Activated T-cell treated with anti-CD3 and anti-CD28 coated beads for 4 hours (primary cell): ENCODE results near the gene TSPAN11.

Experiments
- DNase-seq: peaks from one replicate; pipeline ENCODE4 v3.0.0-alpha.2; 2020

The TSPAN11 gene

DNA sequence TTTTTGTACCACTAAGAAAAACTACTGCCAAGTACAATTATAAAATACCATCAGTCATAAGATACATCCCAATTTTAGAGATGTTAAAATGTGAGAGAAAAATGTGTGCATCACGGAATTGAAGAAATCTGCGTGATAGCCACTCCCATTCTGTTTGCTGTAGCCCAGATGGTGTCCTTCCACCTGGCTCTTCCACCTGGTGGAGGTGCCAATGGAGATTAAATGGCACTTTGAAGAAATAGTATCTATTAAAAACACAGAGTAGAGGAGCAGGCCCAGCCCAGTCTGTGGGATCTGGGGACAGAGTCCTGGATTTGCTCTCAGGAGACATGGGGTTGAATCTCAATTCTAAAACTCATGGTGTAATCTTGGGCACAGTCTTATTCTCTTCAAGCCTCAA is 35.5 kb downstream of the TSPAN11 start:
- DNase-seq: no peak

DNA sequence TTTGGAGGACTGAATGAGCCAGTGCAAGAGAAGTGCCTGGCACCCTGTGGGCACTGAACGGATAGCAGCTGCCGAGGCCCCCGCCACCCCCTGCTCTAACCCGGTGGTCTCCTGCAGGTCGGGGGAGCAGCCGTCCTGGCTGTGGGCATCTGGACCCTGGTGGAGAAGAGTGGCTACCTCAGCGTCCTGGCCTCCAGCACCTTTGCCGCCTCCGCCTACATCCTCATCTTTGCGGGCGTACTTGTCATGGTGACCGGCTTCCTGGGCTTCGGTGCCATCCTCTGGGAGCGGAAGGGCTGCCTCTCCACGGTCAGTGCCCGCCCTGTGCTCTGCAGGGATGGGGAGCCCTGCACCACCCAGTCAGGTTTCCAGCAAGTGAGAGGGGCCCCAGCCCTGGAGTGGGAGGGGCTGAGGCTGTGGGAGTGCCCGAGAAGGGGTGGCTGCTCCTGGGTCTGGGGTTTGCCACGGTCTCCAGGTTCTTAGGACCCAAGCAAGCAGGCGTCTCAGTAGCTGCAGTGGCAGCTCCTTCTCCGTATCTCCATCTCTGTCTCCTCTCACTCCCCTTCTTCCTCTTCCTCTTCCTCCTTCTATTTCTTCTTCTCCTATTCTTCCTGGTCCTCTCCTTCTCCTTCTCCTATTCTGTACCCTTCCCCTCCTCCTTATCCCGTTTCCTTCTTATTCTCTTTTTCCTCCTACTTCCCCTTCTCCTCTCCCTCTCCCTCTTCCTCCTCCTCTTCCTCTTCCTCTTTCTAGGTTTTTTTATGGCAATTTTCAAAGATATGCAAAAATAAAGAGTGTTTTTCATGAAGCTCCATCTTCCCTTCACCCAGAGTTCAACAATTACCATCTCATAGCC is 37.4 kb downstream of the TSPAN11 start:
- no peak for DNase-seq

DNA sequence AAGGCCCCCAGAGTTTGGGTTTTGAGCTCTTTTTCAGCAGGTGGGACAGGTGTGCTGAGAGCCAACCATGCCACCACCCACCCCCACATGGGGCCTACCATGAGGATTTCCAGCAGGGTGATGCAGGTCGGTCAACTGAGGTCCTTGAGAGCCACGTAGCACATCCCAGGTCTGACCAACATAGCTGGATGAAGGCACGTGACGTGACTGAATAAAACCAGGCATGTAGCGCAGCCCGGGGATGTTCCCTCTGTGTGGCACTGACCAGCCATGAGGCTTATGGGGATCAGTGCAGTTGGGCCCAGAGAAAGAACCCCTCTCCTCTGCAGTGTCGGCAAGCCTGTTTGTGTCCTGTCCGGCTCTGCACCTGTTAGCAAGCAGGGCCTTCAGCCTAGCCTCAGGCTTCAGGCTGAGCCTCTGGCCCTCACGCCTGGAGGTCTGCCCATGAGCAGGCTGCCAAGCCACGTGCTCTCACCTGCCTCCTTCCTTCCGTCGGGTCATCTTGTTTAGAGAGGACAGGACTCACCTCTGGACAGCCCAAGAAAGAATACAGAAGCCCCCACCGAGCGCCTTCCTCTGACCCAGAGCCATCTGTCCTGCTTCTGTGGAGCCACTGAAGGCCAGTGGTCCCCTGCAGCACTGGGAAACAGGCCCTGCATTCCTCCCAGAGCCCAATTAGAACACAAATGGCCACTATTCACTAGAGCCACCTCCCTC is 38.5 kb downstream of the TSPAN11 start:
- no peak for DNase-seq

DNA sequence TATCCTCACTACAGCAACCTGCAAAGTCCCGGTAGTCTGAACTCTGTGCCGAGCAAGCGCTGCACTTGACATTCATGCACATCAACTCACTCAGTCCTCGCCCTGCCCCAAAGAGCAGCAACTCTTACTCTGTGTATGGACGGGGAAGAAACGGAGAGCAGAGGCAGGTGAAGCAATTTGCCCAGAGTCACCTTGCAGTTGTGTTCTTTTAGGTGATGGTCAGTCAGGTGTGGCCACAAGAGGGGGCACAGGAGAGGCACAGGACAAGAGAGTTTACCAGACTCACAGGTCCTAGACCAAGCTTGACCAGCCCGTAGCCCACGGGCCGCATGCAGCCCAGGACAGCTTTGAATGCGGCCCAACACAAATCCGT is 39.1 kb downstream of the TSPAN11 start:
- DNase-seq: no peak

GRCh38 chr12:30967026-30967425 is 40.5 kb downstream of the TSPAN11 start:
- DNase-seq: no peak

DNA sequence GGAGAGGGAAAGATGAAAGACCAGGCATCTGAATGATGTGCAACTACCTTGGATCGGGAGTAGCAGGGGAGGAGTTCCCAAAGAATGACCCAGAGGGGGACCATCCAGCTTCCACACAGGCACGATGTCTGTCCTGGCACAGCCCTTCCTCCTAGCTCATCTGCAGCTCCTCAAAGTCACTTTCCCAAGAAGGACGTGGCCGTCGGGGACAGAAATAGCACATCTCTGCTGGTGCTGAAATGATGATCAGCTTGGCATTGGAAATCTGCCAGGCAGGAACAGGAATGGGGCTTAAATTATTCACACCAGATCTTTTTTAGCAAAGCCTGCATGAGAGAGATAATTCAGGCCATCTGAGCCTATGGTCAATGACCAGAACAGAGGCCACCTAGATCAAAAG is 41.7 kb downstream of the TSPAN11 start:
- DNase-seq: no peak

GRCh38 chr12:30969006-30969405 is 42.5 kb downstream of the TSPAN11 start:
- DNase-seq: no peak

DNA sequence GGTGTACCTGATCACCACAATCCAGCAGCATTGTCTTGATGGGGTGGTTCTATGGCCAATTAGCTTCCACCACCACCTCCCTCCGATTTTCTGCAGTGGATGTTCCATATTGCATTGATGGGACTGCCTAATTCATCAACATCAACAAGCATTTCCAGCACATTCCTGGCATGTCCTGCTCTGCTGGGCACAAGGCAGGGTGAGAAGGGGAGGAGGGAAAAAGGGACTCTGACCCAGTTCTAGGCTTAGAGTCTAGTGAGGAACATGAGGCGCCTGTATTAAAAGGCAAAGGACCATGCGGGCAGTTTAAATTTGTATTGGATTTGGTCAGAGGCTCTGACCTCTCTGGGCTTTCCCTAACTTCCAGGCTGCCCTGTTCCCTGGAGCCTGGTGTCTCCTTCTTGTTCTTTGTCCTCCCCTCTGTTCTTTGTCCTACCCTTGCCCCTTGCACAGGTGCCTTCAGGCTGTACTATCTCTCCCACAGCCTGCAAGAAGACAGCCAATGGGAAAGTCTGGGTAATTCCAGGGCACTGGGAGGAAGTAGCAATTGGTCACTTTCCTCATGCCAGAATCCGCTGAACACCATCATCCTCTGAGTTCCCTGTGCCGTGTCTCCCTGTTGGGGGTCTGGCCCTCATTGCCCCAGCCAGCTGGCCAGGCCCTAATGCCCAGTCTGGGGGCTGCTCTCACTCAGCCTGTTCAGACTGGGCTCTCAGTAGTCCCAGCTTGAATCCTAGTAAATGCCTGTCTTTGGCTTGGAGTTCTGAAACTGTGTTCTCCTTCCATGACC is 43.3 kb downstream of the TSPAN11 start:
- no peak for DNase-seq

- DNase-seq: no peak
Measured at GRCh38 chr12:30970559-30971197, 44.1 kb downstream of the TSPAN11 start.

DNA sequence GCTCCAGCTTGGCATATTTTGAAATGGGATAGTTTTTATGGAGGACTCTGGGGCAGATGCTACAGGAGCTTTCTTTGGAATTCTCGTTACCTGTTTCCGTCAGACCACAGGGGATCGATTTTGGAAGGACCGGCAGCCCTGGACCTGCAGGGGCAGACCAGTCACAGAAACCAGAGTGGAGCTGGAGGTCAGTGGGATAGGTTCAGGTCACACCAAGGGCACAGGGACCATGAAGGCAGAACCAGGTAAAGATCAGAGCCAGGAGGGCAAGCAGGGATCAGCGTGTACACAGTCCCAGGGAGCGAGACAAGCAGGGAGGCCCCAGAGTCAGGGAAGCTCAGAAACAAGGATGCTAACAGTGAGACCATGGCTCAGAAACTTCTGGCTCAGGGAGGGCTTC is 45.5 kb downstream of the TSPAN11 start:
- DNase-seq: no peak

DNA sequence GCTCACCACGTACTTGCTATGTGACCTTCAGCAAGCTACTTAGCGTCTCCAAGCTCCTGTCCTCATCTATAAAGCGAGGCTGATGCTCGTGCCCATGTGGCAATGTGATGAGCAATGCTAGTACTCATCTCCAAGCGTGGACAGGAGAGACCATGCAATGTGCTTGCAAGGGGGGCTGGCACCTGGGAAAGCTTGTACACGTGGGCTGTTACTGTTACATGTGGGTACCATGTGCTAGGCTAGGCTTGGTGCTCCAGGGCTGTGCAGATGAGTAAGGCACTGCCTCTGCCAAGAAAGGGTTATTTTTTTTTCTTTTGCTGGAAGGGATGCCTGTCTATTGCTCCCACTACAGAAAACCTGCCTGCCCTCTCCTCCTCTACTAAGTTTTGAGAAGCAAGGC is 46.6 kb downstream of the TSPAN11 start:
- DNase-seq: no peak

- no peak for DNase-seq
Measured at GRCh38 chr12:30973830-30974229, 47.3 kb downstream of the TSPAN11 start.

GRCh38 chr12:30974746-30975500 is 48.4 kb downstream of the TSPAN11 start:
- DNase-seq: no peak

DNA sequence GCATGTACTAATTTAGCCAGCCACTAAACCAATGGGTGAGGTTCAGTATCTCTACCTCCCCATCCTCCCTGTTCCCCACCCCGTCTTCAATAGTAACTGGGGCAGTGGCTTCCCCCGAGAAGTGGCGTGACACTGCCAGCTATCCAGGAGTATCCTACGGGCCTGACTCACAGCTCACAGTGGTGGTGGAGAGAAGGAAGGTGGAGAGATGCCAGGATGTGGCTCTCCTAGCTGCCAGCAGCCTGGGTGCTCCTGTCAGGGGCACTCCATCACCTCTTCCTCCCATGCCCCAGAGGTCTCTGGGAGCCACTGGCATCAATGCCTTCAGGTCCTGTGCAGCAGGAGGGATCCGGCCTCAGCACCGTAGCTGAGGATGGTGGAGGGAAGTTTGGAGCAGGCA is 49.0 kb downstream of the TSPAN11 start:
- DNase-seq: no peak

GRCh38 chr12:30976206-30976605 is 49.7 kb downstream of the TSPAN11 start:
- DNase-seq: no peak

GRCh38 chr12:30977124-30977523 is 50.6 kb downstream of the TSPAN11 start:
- DNase-seq: no peak

DNA sequence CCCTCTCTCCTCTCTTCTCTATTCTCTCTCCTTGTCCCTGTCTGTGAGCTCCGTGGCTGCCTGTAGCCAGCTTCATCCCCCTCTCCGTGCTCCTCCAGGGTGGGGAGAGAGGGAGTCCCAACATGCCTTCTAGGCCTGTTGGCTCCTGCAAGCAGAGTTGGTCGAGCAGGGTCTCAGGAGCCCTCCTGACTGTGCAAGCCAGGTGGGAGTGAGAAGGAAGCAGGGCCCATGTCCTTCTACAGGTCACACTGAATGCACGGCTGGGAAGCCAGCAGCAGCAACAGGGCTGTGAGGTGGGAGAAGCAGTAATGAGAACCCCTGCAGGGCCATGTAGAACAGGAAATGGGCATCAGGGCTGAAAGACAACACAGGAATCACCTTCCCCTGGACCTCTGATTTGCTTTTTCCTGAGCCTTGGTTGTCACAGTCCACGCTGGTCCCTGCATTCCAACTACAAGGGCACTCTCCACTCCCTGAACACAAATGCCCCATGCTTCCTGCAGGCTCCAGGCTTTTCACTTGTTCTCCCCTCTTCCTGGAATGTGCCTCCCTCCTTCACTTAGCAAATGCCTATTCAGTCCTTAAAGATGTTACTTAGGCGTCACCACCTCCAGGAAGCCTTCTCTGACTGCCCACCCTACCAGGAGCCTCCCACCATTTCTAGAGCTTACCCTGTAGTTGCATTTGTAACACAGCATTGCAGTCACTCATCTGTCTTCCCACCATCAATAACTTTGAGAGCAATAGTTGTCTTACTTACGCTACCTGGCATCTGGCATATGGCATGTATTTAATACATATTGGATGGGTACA is 51.2 kb downstream of the TSPAN11 start:
- DNase-seq: no peak

DNA sequence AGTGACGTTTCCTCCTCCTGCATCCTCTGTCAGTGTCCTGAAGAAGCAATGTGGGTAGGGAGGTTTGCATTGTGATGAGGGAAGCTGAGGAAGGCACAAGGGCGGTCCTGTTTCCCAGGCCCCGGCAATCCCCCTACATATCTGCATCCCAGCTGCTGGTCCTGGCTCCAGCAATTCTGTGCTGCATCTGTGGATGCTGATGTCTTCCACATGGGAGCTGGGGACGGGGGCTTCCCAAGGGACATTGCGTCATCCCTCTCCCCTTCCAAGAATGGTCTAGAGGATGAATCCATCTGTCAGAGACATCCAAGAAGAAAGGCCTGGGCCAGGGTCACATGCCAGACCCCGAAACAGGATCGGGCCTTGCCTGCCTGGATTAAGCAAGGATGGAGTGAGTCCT is 52.1 kb downstream of the TSPAN11 start:
- DNase-seq: no peak

DNA sequence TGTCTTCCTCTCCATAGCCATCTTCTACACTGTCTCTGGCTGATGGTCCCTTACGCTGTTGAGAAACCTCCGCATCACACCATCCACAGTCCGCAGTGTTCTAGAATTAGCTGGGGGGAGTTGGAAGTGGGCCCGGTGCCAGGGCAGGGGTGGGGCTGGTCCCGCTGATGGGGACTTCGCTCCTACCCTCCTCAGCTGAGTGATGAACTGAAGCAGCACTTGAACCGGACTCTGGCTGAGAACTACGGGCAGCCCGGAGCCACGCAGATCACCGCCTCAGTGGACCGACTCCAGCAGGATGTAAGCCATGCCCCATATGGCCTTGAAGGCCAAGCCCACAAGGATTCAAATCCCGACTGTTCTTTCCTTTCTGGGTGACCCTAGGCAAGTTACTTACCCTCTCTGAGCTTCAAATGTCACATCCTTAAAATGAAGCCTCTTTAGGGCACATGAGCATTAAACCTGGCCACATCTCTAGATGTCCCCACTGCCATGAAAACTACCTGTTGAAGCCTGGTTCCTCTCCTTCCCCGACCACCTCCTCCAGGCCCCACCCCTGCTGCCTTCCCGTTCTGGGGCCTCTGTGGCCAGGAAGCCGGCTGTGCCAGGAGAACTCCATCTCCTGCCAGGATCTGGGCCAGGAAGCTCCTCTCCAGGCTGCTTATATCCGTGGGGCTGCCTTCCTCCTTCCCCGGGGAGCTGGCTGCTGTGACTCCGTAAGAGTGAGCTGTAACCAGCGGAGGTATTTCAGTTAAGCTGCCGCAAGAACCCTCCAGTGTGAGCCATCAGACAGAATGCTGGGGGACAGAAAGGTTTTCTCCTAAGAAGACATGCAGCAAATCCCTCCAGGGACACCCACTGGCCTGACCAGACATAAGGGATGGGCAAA is 53.1 kb downstream of the TSPAN11 start:
- DNase-seq: no peak

DNA sequence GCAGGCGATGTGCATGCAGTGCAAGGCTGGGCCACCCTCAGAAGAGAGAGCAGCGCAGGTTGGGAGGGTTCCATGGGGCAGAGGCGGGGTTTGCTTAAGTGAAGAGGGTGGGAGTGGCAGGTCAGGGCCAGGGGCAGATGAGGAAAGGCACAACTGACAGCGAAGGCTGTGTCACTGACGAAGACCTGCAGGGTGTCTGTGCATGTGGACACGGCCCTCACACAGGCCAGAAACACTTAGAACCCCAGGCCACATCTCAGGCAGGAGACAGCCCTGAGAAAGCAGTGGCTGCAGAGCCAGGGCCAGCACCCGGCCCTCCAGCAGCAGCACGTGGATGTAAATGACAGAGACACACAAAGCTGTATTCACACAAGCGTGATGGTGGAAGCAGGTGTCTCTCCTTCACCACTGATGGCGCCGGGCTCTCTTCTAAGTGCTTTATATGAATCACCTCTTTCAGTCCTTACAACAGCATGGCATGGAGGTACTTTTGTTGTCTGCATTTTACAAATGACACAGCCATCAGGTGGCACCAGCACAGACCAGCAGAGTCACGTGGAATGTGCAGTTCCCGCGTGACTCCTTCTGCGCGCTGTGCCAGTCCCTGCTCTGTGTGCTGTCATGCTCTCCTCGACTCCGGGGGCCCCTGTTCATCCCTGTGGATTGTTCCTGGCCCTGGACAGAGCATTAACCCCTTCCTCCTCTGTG is 54.6 kb downstream of the TSPAN11 start:
- DNase-seq: no peak
